ENCODE results near the gene ACBD3.

GRCh38 chr1:226121049-226121586 lies 65.4 kb downstream of the ACBD3 start:
- TF ChIP-seq CTCF (IDR thresholded peaks at IDR 0.05) (no peak), POLR2A (IDR thresholded peaks at IDR 0.05) (no peak)
